OCI-LY7 (cell line): ENCODE results near the gene NTM. TPM values are rescaled to one million over a fixed set of nuclear protein-coding genes. Genes with fewer than 3 reads are reported as not detected.

Source experiments
- BruUV-seq: library from RNA; stranded (reverse); fragments of 400-500 nt; replicated peaks from 2 replicates; lab custom pipeline; 2021; lab: Mats Ljungman, UMichigan
- CTCF ChIA-PET: fragments of 300-600 bp; sonication (Branson Sonifier 250); formaldehyde crosslinking; loops from one replicate; lab custom pipeline; 2022; ENCODE audit warnings: antibody characterized with exemption; ENCODE audit not compliant: unreplicated experiment; lab: Charles Lee
- POLR2A ChIA-PET: fragments of 300-600 bp; sonication (Branson Sonifier 250); formaldehyde crosslinking; loops from one replicate; lab custom pipeline; 2022; ENCODE audit warnings: antibody characterized with exemption; lab: Charles Lee
- DNase-seq: peaks from one replicate; pipeline ENCODE4 v3.0.0-alpha.2; 2015; ENCODE audit warnings: low spot score
- H2AFZ ChIP-seq: fragments of 200-600 bp; sonication (generic), shearing (Covaris generic); 2 replicates; pipeline ENCODE4 v1.6.1; 2014; ENCODE audit warnings: mild to moderate bottlenecking, antibody characterized with exemption, low read length, moderate library complexity
- H3K27ac ChIP-seq: fragments of 200-600 bp; sonication (generic); 2 replicates; pipeline ENCODE4 v1.5.1; 2014; ENCODE audit warnings: mixed run types, low read depth, mild to moderate bottlenecking, moderate library complexity, low read length, inconsistent platforms; ENCODE audit not compliant: poor library complexity, severe bottlenecking
- H3K36me3 ChIP-seq: fragments of 200-600 bp; sonication (generic); 2 replicates; pipeline ENCODE4 v1.6.1; 2014; ENCODE audit warnings: mild to moderate bottlenecking, antibody characterized with exemption, low read length, moderate library complexity, mixed read lengths; ENCODE audit not compliant: insufficient read depth
- H3K4me1 ChIP-seq: fragments of 200-600 bp; sonication (generic); 2 replicates; pipeline ENCODE4 v1.5.1; 2014; ENCODE audit warnings: mild to moderate bottlenecking, low read length; ENCODE audit not compliant: insufficient read depth, poor library complexity, severe bottlenecking
- H3K4me2 ChIP-seq: fragments of 200-600 bp; sonication (generic); 2 replicates; pipeline ENCODE4 v1.6.1; 2014; ENCODE audit warnings: mild to moderate bottlenecking, low read length
- H3K4me3 ChIP-seq: fragments of 200-600 bp; sonication (generic); 2 replicates; pipeline ENCODE4 v1.5.1; 2014; ENCODE audit warnings: mild to moderate bottlenecking, low read depth, low read length; ENCODE audit not compliant: poor library complexity, severe bottlenecking
- H3K79me2 ChIP-seq: fragments of 200-600 bp; sonication (generic); 2 replicates; pipeline ENCODE4 v1.6.1; 2016; ENCODE audit warnings: low read depth, mild to moderate bottlenecking, low read length, moderate library complexity, mixed read lengths; ENCODE audit not compliant: insufficient read depth
- H3K9me2 ChIP-seq: fragments of 200-600 bp; sonication (generic); 2 replicates; pipeline ENCODE4 v1.6.1; 2016; ENCODE audit warnings: mild to moderate bottlenecking, low read length, mixed read lengths; ENCODE audit not compliant: insufficient read depth
- H3K9me3 ChIP-seq: fragments of 200-600 bp; sonication (generic); 2 replicates; pipeline ENCODE4 v1.6.1; 2014; ENCODE audit warnings: mild to moderate bottlenecking, mixed run types, low read length, mixed read lengths
- H4K20me1 ChIP-seq: fragments of 200-600 bp; sonication (generic); 2 replicates; pipeline ENCODE4 v1.6.1; 2014; ENCODE audit warnings: mild to moderate bottlenecking, antibody characterized with exemption, low read length, moderate library complexity, mixed read lengths; ENCODE audit not compliant: insufficient read depth
- EZH2phosphoT487 ChIP-seq: fragments of 200-600 bp; sonication (generic); IDR thresholded peaks from 2 replicates; pipeline ENCODE4 v1.6.1; 2018; ENCODE audit warnings: low read depth, borderline replicate concordance, mild to moderate bottlenecking, mixed run types, antibody characterized with exemption, low read length, moderate library complexity, mixed read lengths
- intact Hi-C: fragments of 100-400 bp; cut with micrococcal nuclease; formaldehyde crosslinking; loops from one replicate; pipeline ENCODE4 v1.10.0; 2022; ENCODE audit not compliant: unreplicated experiment
- total RNA-seq, 2 experiments: library from RNA; depleted of rRNA in 1 of 2; stranded (reverse); fragments of >200 nt in 1 of 2; shearing (Covaris generic) in 1 of 2; gene quantifications; 2 replicates each; pipeline ENCODE4 v1.2.3, GENCODE V29; 2014 to 2022
- TF ChIP-seq, protein P1 (sequence below): fragments of 200-600 bp; sonication (generic); conservative IDR thresholded peaks from 2 replicates; pipeline ENCODE4 v1.5.1; 2014; ENCODE audit warnings: mild to moderate bottlenecking, antibody characterized with exemption, low read length, moderate library complexity, mixed read lengths

Gene NTM
- total RNA-seq, 2 experiments from 2014 or later, result not detected

DNA sequence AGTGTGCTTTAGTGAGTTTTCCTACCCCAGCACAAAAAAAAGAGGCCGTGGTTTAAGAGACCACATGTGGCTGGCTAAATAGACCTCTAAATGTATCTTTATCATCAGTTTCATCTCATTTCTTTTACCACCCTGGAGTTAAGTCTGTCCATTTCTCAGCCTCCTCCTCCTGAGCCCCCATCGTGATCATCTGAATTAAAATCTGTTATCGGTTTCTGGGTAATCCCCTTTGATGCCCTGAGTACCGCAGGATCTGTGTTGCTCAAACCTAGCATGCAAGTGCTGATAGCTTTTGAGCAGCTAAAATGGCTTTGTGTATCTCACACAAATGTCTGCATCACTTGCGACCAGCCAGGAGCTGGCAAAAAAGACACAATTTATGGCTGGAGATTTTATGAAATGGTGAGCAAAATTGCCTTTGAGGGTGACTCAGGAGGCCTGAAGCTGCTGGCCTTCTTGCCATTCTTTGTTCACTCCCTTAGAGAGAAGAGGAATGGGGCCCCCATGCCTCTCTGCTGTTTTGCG is 236.5 kb downstream of the NTM start:
- intact Hi-C loops, result no loop called here
- Histone ChIP-seq H3K4me3 (no peak overlapping the region), H3K9me2 (no peaks in the 10 kb centered on the region), H4K20me1 (no peaks in the 10 kb centered on the region), H2AFZ (no peak overlapping the region), H3K4me1 (no peaks in the 10 kb centered on the region), H3K27ac (no peak overlapping the region), H3K9me3 (no peaks in the 10 kb centered on the region), H3K4me2 (no peak overlapping the region), H3K36me3 (no peaks in the 10 kb centered on the region), H3K79me2 (no peaks in the 10 kb centered on the region)
- ChIA-PET POLR2A (no interaction called here), CTCF (no interaction called here)
- no TSS peak for BruUV-seq
- TF ChIP-seq, protein P1, sequence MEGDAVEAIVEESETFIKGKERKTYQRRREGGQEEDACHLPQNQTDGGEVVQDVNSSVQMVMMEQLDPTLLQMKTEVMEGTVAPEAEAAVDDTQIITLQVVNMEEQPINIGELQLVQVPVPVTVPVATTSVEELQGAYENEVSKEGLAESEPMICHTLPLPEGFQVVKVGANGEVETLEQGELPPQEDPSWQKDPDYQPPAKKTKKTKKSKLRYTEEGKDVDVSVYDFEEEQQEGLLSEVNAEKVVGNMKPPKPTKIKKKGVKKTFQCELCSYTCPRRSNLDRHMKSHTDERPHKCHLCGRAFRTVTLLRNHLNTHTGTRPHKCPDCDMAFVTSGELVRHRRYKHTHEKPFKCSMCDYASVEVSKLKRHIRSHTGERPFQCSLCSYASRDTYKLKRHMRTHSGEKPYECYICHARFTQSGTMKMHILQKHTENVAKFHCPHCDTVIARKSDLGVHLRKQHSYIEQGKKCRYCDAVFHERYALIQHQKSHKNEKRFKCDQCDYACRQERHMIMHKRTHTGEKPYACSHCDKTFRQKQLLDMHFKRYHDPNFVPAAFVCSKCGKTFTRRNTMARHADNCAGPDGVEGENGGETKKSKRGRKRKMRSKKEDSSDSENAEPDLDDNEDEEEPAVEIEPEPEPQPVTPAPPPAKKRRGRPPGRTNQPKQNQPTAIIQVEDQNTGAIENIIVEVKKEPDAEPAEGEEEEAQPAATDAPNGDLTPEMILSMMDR, result no peak
- TF ChIP-seq EZH2phosphoT487, result no peak
- no peak for DNase-seq

DNA sequence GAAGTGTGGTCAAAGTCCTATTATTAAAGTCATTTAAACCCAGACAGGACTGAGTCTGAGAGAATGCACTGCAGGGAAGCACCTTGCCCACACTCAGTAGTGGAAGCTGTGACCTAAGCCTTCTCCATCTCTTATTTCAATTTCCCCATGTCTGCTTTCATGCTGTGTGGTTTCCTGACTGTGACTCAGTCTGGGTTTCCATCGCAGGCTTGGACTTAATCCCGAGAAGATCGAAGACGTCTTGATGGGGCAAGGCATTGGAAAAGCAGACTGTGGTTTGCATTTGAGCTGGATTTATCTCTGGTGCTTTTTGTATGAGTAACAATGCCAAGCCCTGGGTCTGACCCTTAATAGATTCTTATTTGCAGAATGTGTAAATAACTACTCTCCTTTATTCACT is 238.9 kb downstream of the NTM start:
- no peak overlapping the region for H3K4me2 ChIP-seq
- ChIA-PET CTCF (interaction anchor here (0.6 kb wide), 1 partner anchor 44 kb away, joined by 3 read pairs; no protein-coding TSS in a partner anchor), POLR2A (interaction anchor here (1.2 kb wide), 1 partner anchor 20 kb away, joined by 3 read pairs; no protein-coding TSS in a partner anchor)
- no peaks in the 10 kb centered on the region for H3K36me3 ChIP-seq
- H2AFZ ChIP-seq, result no peak overlapping the region
- H3K27ac ChIP-seq, result no peak overlapping the region
- no peak for DNase-seq
- no peaks in the 10 kb centered on the region for H4K20me1 ChIP-seq
- TF ChIP-seq EZH2phosphoT487, result no peak
- H3K4me1 ChIP-seq, result no peaks in the 10 kb centered on the region
- H3K9me3 ChIP-seq, result no peaks in the 10 kb centered on the region
- no peaks in the 10 kb centered on the region for H3K9me2 ChIP-seq
- intact Hi-C loops, result no loop called here
- no peaks in the 10 kb centered on the region for H3K79me2 ChIP-seq
- no peak overlapping the region for H3K4me3 ChIP-seq
- no TSS peak for BruUV-seq

DNA sequence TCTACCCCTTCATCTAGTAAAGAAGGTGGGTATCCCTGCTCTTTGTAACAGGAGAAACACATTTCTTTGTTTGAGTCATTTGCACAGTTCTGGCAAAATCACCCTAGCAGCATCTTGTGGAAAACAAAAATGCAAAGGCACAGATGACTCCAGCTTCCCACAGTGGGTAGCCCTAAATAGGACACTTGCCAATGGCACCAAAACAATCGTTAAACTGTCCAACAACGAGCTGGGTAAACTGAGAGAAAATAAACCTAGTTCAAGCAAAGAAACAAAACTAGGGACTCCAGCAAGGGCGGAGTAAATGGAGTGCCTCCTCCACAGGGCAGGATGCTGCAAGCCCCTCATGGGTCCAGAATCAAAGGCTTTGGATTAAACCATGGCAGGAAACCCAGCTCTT is 239.5 kb downstream of the NTM start:
- Histone ChIP-seq H4K20me1 (no peaks in the 10 kb centered on the region), H2AFZ (no peak overlapping the region), H3K4me2 (no peak overlapping the region), H3K4me3 (no peak overlapping the region), H3K9me3 (no peaks in the 10 kb centered on the region), H3K27ac (no peak overlapping the region), H3K9me2 (no peaks in the 10 kb centered on the region), H3K36me3 (no peaks in the 10 kb centered on the region), H3K79me2 (no peaks in the 10 kb centered on the region), H3K4me1 (no peaks in the 10 kb centered on the region)
- CTCF ChIA-PET, result interaction anchor here (0.6 kb wide), 1 partner anchor 44 kb away, joined by 3 read pairs; no protein-coding TSS in a partner anchor
- no TSS peak for BruUV-seq
- TF ChIP-seq, protein P1, result no peak
- POLR2A ChIA-PET, result interaction anchor here (1.2 kb wide), 1 partner anchor 20 kb away, joined by 3 read pairs; no protein-coding TSS in a partner anchor
- DNase-seq, result no peak
- intact Hi-C loops, result no loop called here
